T-helper 1 cell (primary cell): ENCODE data around the gene DAPK2.

Experiments used
- DNase-seq, 5 donors: peaks; one replicate each; pipeline ENCODE4 v3.0.0-alpha.2; 2012 to 2020

Gene DAPK2

DNA sequence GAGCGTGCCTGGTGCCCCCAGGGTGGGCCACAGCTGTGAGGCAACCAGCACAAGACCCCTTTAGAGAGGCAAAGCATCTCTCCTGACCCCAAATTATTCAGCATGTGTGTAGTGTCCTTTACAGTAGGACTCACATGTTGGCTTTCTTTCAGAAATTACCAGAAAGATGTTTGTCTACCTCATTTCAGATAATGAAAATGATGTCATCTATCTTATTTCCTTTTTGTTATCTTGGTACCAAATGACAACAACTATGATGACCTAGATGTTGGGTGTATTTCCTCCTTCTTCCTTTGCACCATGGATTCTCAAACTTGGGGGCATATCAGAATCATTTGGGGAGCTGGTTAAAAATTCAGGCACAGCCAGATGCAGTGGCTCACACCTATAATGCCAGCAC is 50.5 kb downstream of the DAPK2 start:
- no peak for DNase-seq

DNA sequence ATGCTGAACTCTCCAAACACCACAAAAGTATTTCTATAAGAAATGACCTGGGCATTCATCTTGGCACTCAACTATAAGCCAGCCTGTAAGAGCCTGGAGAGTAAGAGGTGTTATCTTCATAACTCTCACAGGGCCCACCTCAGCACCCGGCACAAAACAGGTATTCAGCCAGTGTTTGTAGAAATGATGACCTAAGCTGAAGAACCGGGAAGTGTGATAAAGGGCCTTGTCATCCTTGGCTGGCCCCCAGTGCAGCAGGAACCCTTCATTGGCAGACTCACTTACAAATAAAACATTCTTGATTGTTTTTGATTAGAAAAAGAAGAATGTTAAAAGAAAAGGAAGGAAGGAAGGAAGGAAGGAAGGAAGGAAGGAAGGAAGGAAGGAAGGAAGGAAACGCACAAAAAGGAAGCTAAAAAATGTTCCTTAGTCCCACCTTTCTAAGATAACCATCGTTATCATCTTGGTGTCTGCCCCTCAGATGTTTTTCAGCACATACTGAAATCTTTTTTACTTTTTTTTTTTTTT is 52.1 kb downstream of the DAPK2 start:
- DNase-seq, result no peak

DNA sequence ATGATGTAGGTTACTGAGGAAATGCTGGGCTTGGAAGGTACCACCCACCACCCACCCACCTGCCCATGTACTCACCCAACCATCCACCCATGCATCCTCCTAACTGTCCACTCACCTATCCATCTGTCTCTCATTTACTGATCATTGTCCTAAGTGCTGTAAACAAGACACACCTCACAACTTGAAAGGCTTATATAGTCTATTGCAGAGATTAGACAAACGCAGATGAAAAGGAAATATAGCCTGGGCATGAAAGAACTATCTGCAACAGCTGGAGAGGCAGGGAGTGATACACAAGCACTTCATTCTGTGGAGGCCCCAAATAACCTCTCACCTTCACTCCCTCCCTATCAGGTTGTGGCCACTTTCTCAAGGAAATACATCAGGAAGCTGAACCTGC is 54.0 kb downstream of the DAPK2 start:
- no peak for DNase-seq

DNA sequence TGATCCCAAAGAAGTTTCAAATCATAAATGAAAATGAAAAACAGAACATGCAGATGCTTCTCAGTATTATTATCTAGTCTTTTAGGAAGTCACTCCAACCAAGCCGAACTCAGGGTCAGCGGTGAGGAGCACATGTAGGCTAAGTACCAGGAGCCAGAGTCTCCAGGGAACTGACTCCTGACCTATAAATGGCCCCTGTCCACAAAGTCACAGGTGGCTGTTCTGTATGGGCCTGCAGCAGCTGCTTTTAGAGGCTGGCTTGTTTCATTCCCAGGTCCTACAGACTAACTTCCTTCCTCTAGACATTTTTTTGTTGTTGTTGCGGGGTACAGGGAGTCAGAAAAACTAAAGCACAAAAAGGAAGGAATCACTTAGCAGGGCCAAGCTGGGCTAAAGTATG is 54.6 kb downstream of the DAPK2 start:
- no peak for DNase-seq

DNA sequence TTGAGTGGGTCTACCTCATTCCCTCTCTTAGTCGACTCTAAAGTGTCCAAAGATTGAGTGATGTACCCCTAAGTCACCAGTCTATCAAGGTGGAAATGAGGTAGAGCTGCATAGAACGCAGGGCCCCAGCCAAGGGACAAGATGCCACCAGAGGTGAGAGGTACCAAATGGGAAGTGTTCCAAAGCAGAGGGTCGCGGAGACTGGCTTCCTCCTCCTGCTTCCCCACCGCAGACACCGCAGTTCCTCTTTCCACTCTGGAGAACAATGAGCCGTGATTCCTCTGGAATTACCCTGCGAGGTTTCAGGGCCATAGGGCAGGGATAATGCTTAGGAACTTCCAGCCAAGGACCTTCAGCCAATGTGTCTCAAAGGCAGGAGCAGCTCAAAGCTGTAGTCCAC is 55.8 kb downstream of the DAPK2 start:
- DNase-seq, result no peak

DNA sequence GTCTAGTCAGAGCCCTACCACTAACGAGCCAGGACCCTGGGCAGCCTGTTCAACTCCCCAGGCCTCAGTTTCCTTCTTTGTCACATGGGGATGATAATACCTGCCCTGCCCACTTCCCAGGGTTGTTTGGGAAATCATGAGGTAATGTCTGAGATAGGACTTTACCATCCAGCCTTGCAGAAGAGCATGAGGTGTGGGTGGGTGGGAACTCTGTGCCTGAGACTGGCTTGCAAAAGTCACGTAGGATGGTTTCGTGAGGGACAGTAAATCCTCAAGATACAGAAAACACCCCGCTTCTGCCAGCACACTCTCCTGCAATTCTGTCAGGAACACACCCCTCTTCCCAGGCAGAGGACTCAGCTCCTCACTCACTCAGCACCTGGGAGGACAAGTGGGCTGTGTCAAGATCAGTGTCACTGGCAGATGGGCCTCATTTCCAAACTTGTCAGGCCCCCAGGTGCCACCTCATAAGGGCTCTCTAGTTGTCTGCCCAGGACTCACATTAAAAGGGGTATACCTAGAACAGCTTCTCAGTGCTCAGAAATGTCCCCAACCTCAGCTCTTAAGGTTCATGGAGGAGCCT is 58.4 kb downstream of the DAPK2 start:
- DNase-seq, result no peak

DNA sequence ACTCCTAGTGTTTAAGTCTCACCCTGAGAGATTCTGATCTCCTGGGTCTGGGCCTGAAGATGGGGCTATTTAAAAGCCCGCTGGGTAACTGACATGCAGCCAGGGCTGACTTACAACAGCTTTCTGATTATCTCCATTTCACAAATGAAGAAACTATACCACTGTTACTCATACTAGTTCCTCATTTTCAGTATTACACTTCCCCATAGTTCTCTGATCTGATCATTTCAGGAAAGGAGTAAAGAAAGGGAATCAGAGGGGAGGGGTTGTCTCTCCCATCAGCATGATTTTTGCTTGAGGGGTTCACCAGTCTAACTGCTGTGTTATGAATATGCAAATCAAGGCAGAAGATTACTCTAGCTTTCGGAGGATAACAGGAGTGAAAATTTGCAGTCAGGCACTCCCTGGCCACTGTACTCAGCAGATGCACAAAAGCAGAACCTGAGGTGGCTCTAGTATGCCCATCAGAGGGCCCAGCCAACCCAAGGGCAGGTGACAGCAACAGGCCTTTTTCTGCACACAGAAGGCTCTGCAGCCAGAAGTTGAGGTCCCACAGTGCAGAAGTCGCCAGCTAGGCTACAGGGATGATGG is 59.4 kb downstream of the DAPK2 start:
- DNase-seq, result peak in 1 of 5 donors; percentile 15

DNA sequence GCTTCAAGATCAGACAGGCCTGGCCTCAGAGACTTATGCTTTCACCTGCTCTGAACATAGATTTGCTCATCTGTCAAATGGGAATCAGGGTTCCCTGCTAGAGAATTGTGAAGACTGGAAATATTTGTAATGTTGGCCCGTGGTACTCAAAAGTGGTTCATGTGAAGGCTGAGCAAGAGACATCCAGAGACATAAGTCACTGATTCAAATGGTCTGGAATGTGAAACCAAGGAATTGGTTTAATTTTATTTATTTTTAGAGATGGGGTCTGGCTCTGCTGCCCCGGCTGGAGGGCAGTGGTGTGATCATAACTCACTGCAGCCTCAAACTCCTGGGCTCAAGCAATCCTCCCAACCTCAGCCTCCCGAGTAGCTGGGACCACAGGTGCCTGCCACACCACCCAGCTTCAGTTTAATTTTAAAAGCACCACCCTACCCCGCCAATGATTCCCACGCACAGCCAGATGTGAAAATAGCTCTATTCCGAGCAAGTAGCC is 60.1 kb downstream of the DAPK2 start:
- DNase-seq, result no peak

DNA sequence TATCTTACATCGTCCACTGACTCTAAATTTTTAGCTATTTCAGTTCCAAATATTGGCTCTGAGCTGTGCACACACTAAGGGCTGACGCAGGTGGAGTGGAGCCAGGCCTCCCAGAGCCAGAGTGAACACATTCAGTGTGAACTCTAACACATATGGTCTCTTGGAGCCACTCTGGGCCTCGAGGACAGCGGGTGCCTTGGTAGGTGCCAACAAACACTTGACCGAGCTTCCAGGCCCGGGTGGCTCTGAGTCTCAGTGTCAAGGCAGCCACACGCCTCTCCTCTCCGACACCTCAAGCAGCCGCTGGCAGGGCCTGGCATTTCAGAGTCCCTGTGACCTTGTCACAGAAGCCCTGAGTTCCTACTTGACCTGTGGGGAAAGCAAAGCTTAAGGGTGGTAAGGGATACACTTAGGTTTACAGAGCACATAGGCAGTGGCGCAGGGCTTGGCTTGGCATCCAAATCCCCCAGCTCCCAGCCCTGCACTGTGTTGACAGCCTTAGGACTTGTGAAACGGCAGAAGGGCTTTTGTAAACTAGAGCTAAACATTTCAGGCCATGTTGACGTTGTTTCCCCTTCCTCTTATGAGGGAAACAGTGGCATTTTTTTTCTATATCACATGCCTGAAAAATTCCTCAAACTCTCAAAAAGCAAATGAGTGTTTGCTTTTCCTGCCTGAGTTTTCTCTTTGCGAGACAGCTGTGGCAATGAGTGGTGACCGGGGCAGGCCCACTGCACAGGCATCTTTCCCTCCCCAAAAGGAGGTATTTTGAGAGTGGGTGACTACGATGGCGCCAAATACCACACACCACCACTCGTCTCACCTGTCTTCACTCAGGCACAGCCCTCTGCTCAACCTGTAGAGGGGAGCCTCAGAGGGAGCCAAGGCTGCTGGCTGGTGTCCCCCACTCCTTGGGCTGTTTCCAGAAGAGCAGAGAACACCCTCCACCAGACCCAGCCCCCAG is 60.8 kb downstream of the DAPK2 start:
- DNase-seq, result no peak

DNA sequence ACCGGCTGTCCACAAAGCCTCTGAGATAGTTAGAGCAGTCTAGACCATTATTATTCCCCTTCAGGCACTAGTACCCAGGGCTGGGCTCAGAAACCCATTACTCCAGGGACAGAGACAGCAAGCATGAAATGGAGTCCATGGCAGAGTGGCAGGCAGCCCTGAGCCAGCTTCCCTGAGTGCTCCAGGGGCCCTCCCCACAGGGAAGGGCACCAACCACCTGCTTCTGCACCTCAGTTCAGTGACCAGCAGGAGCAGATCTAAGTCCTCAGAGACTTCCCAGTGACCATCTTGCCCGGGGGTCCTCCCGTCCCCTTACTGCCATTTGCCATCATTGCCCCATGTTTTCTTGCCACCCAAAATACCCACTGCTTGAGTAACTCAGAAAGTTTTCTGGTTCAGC is 62.0 kb downstream of the DAPK2 start:
- DNase-seq, result no peak

DNA sequence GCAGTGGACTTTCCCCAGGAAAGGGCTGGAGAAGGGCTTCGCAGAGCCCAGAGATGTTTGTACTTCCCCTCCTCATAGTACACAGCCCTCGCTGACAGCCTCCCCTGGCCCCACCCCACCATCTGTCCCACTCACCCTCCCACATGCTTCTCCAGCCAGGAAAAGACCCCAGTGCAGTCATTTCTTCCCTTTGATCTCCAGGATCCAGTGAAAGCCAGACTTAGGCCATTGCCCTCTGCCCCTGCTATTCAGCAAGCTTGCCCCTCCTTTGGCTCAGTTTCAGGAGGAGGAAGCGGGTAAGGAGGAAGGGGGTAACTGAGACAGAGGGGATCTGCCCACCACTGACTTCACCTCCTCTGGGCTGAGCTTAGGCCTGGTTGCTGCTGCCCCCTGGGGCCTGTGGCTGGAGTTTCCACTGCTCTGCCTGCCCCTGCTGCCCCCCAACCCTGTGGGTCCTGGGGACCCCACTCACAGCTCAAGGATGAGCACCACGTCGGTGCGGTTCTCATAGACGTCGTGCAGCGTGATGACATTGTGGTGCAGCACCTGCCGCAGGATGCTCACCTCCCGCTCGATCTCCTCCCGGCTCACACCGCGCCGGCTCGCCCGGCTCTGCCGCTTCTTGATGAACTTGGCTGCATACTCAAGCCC is 63.1 kb downstream of the DAPK2 start:
- no peak for DNase-seq

DNA sequence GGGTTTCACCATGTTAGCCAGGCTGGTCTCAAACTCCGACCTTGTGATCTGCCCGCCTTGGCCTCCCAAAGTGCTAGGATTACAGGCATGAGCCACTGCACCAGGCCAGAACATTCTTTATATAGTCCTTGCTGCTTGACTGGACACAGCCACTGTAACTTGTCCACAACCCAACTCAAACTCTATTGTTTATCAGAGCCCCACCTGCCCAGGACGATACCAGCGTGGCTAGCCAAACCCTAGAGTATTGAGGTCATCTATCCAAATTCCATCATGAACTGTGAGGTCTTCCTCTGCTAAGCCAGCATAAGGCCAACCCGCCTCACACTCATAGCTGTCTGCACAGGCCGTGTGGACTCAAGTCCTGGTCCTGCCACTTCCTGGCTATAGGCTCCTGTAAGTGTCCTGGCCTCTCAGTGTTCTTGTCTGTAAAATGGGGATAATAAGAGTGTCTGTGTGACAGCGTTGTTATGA is 63.9 kb downstream of the DAPK2 start:
- no peak for DNase-seq

DNA sequence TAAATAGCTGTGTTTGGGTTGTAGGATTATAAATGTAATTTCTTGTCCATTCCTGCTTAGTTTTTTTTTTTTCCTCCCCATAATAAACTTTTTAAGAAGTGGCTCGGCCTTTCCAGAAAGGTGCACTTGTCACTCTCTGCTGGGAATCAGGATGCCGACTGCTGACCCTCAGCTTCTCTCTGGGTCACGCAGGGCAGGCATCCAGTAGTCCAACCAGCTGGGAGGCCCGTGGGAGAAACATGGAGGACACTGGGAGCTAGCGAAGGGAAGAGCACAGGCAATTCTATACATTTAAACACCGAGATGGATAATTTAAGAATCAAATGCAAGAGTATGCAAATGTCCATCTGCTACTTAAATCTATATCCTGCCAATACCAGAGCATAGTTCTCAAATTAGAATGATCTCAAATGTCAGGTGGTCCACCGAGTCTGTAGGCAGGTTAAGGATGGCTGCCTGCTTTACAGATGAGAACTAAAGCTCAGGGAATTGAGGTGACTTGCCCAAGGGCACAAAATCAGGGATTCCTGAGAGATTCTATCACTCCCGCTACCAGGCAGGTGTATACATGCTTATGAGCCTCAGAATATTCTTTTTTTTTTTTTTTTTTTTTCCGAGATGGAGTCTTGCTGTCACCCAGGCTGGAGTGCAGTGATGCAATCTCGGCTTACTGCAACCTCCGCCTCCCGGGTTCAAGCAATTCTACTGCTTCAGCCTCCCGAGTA is 64.5 kb downstream of the DAPK2 start:
- no peak for DNase-seq

DNA sequence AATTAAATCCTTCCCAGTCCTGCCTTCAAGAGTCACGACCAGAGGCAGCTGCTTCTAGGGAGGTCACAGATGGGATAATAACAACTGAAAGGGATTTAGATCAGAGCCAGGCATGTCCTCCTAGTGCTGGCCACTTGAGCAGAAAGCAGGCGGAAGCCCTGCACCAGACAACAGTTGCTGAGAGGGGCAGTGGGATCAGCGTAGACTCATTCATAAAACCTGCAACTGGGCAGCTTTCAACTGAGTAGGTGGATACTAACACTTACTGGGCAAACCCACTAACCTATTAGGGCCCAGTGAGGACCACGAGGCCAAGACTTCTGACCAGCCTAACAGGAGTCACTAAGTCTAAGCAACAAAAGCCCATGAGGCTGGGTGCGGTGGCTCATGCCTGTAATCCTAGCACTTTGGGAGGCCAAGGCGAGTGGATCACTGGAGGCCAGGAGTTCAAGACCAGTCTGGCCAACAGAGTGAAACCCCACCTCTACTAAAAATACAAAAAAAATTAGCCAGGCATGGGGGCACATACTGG is 67.0 kb downstream of the DAPK2 start:
- DNase-seq, result no peak

DNA sequence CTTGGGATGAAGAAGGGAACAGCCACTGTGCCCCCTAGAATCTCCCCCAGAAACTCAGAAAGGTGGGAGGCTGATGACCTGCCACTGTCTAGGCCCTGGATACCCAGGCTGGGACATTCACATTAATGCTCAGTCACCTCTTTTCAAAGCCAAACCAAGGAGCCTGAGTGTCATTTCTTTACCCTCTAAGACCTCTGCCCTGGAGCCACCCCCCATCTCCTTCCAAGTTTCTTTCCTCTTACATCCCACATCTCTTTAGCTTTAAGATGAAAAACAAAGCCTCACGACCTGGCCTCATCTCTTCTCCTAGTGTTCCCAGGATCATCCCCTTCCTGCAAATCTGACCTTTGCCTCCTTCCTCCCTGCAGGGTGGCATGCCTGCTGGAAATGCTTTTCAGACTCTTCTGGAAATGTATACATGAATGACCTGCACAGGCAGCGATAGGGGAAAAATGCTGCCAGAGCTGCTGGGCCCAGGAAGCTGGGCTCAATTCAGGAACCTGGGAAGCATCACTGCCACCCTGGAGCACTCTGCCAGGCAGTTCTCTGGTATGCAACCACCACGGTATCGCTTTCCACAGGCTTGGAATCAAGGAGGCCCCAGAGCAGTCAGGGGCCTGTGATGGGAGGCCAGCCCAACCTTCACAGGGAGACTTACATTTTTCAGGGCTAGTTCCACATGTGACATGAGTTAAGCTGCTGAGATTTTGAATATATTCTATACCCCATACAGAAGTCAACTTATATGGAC is 67.6 kb downstream of the DAPK2 start:
- no peak for DNase-seq

DNA sequence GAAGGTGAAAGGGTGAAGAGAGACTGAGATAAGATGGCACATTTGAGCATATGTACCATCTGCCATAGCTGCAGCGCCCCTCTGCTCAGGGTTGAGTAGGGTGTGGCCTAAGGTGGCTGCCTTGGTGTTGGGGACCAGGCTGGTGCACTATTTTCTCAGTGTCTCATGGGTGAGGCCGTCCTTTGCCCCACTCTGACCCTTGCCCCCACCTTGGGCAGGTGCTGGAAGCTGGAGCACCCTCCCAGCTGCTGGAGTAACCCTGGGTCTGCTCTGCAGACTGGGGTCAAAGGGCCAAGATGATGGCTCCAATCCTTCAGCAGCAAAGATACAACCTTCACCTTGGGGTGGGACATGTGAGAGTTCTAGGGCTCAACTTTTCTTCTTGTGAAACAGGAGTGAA is 69.2 kb downstream of the DAPK2 start:
- no peak for DNase-seq

DNA sequence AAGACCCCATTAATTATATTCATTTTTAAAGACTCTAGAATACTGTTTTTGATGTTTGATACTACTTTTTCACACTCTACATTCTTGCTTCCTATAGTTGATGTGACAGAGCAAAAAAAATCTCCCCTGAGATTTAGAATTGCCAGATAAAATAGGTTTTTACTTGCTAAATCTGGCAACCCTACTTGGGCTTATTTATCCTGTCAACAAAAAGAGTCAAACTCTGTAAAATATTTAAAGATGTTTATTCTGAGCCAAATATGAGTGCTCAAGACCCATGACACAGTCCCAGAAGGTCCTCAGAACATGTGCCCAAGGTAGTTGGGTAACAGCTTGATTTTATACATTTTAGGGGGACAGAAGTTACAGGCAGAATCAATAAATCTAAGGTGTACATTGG is 72.3 kb downstream of the DAPK2 start:
- no peak for DNase-seq

DNA sequence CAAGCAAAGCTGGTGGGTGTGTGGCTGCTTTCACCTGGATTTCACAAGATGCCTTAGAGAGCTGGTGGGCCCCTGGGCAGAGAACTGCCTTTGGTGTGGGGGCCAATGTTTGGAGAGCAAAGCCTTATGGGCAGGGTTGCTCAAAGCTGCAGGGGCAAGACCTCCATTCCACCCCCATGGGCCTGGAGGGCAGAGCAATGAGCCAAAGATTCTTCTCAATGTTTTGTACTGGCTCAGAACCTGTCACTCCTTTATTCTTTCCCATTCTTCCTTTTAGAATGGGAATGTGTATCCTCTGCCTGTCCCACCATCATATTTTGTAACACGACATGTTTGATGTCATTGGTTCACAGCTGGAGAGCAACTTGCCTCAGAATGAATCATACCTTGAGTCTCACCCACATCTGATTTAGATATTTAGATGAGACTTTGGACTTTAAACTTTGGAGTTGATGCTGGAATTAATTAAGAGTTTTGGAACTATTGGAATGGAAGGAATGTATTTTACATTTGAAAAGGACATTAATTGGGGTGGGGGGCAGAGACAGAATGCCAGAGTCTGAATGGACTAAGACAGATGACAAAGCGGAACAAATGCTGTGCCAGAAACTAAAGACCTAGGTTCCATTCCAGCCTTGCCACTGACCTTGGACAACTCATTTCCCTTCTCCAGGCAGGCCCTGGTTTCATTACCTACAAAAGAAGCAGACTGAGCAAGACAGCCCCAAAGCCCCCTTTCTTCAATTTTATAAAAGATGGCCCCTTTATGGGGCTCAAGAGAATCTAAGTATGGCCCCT is 72.9 kb downstream of the DAPK2 start:
- DNase-seq, result no peak

DNA sequence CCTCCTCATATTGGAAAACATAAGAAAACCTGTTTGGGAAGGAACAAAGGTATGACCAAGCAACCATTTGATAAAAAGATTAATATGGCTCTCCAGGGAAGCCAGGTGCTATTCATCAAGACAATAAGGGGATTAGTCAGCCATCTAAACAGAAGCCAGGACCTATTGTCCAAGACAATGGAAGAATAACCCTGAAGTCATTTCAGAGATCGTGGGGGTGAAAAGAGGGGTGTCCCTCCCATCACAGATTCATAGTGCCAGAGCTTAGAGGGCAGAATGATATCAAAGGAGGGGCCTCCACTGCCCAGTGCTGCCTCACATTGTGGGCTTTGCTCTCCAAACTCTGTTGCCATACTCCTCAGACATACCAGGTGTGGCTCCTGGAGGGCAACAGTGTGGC is 73.5 kb downstream of the DAPK2 start:
- DNase-seq, result no peak

DNA sequence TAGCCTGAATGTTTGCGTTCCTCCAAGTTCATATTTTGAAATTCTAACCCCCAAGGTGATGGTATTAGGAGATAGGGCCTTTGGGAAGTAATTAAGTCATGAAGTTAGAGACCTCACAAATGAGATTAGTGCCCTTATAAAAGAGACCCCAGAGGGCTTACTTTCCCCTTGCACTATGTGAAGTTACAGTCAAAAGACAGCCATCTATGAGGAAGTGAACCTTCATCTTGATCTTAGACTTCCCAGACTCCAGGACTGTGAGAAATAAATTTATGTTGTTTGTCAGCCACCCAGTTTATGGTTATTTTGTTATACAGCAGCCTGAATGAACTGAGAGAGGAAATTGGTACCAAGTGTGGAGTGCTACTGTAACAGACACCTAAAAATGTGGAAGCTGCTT is 74.4 kb downstream of the DAPK2 start:
- DNase-seq, result no peak
